Astrocyte (in vitro differentiated cells and primary cell): ENCODE results near the gene CSGALNACT2.

Experiments
- EZH2 ChIP-seq: IDR thresholded peaks from 2 replicates; pipeline ENCODE4 v1.6.1; 2012; ENCODE audit warnings: mild to moderate bottlenecking, low read length, inconsistent platforms; ENCODE audit not compliant: insufficient read depth
- TF ChIP-seq, protein P1 (sequence below): IDR thresholded peaks from 2 replicates; pipeline ENCODE4 v1.5.1; 2011; ENCODE audit warnings: low read depth, mild to moderate bottlenecking, inconsistent platforms, low read length, moderate library complexity; ENCODE audit not compliant: insufficient read depth

DNA sequence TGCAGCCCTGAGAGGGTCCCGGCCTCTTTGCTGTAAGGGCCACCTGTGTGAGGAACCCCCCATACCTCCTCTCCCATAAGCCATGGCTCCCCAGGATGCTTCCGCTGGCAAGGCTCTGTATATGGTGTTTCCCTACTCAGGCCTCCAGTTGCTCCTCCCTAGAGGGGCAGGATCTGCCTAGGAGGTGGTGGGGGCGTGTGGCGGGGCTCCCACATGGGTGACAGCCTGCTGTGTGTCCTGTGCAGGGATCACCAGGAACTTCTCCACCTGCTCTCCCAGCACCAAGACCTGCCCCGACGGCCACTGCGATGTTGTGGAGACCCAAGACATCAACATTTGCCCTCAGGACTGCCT lies 25.7 kb upstream of the CSGALNACT2 start:
- TF ChIP-seq, protein P1, sequence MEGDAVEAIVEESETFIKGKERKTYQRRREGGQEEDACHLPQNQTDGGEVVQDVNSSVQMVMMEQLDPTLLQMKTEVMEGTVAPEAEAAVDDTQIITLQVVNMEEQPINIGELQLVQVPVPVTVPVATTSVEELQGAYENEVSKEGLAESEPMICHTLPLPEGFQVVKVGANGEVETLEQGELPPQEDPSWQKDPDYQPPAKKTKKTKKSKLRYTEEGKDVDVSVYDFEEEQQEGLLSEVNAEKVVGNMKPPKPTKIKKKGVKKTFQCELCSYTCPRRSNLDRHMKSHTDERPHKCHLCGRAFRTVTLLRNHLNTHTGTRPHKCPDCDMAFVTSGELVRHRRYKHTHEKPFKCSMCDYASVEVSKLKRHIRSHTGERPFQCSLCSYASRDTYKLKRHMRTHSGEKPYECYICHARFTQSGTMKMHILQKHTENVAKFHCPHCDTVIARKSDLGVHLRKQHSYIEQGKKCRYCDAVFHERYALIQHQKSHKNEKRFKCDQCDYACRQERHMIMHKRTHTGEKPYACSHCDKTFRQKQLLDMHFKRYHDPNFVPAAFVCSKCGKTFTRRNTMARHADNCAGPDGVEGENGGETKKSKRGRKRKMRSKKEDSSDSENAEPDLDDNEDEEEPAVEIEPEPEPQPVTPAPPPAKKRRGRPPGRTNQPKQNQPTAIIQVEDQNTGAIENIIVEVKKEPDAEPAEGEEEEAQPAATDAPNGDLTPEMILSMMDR = no peak
- TF ChIP-seq EZH2 = no peak
